ENCODE results near the gene TPD52L1.
A peak's percentile ranks its signal among the peaks of the same experiment; 100 is the strongest.

Gene TPD52L1

DNA sequence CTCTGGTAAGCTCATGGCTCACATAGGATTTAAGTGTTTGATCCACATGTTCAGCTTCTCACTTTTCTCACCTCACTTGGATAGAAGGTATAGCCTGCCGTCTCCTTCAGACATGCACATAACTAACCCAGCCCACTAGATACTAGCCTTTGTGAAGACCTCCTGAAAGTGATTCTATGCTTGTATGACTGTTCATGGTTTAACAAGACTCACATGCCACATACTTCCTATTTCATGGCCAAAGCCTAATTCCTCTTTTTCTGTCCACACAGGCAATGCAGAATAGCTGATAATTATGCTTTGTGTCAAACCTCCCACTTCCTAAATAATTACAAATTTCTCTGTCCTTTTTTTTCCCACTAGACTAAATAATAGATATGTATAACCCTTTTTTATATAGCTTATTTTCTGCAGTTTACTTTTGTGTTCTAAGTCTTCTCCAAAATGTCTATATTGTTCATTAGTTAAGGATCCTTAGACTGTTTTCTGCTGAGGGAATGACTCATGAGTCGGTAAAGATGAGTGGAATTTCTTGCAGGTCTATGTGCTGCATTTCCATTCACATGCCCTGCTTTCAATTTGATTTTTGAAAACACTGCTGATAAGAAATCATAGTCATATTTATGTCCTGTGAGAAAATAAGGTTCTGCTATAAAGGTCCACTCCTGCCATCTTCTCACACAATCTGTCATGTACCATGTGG lies 105.2 kb downstream of the TPD52L1 start:
- no peak for DNase-seq (ENCODE audit: low read depth)
- no peak overlapping the region for H3K4me3 ChIP-seq (ENCODE audit: low read depth, low read length)
- TF ChIP-seq, protein P1, sequence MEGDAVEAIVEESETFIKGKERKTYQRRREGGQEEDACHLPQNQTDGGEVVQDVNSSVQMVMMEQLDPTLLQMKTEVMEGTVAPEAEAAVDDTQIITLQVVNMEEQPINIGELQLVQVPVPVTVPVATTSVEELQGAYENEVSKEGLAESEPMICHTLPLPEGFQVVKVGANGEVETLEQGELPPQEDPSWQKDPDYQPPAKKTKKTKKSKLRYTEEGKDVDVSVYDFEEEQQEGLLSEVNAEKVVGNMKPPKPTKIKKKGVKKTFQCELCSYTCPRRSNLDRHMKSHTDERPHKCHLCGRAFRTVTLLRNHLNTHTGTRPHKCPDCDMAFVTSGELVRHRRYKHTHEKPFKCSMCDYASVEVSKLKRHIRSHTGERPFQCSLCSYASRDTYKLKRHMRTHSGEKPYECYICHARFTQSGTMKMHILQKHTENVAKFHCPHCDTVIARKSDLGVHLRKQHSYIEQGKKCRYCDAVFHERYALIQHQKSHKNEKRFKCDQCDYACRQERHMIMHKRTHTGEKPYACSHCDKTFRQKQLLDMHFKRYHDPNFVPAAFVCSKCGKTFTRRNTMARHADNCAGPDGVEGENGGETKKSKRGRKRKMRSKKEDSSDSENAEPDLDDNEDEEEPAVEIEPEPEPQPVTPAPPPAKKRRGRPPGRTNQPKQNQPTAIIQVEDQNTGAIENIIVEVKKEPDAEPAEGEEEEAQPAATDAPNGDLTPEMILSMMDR (IDR thresholded peaks at IDR 0.05; ENCODE audit: control insufficient read depth, extremely low read depth, insufficient read depth) = no peak

DNA sequence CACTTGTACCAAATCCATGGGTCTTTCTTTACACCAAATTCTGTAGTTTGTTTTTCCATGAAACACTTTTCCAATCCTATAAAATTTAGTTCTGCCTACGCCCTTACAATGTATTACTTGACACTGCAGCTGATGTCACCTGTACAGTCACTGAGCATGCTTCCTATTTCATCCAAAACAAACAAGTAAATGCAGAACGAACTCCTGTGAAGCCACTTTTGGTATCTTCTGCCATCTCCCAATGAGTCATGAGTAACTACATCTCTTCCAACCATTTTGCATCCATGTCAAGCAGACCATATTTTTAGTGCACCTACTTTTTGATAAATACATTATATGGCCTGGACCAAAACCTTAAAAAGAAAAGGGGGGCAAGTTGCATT lies 105.8 kb downstream of the TPD52L1 start:
- H3K4me3 ChIP-seq (ENCODE audit: low read depth, low read length) = no peak overlapping the region
- TF ChIP-seq, protein P1 (IDR thresholded peaks at IDR 0.05; ENCODE audit: control insufficient read depth, extremely low read depth, insufficient read depth) = no peak
- peak; percentile 93 for DNase-seq (ENCODE audit: low read depth)

DNA sequence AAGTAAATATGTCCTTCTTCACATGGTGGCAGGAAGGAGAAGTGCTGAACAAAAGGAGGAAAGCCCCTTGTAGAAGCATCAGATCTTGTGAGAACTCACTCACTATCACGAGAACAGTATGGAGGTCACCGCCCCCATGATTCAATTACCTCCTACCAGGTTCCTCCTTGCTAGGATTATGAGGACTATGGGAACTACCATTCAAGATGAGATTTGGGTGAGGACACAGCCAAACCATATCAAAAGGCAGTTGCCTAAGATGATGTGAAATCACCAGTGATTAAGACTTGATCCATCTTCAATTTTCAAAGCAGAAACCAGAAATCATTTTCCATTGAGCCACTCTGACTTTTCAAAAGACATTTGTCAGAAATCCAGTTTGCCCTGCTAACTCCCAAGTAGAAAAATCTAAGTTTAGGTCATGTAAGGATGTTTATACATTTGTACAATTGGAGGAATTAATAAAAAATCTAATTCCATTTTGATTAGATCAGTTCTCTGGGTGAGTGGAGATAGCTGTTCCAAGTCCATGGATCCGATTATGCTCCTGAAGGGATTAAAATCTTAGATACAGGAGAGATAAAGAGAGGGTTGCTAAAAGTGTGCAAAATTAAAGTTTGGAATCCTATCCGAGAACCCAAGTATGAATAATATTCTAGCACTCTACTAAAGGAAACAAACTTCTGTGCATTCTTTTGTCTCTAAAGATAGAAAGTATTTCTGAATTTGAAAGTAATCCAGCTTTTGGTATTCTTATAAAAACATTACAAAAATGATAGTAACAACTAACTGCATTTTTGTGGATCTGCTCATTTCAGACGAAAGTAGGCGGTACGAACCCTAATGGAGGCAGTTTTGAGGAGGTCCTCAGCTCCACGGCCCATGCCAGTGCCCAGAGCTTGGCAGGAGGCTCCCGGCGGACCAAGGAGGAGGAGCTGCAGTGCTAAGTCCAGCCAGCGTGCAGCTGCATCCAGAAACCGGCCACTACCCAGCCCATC lies 108.7 kb downstream of the TPD52L1 start:
- TF ChIP-seq, protein P1 (IDR thresholded peaks at IDR 0.05; ENCODE audit: control insufficient read depth, extremely low read depth, insufficient read depth) = no peak
- no peak for DNase-seq (ENCODE audit: low read depth)
- no peak overlapping the region for H3K4me3 ChIP-seq (ENCODE audit: low read depth, low read length)

DNA sequence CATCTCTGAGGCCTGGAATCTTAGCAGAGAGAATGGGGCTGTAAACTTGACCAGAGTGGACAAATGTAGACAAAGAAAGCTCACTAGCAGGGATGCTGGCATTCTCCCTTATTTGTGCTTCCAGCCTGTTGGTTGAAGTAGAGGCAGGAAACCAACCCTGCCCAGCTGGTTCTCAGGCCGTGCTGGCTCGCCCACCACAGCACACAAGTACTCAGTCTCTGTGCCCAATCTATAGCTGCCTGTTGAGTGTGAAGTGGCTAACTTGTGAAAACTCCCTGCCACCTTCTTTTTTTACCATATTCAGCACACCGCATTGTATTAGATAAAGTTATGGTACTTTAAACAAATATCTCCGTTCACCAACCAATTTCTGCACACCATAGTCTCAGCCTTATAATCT lies 110.9 kb downstream of the TPD52L1 start:
- TF ChIP-seq, protein P1 (IDR thresholded peaks at IDR 0.05; ENCODE audit: control insufficient read depth, extremely low read depth, insufficient read depth) = no peak
- H3K4me3 ChIP-seq (ENCODE audit: low read depth, low read length) = no peak overlapping the region
- DNase-seq (ENCODE audit: low read depth) = no peak

DNA sequence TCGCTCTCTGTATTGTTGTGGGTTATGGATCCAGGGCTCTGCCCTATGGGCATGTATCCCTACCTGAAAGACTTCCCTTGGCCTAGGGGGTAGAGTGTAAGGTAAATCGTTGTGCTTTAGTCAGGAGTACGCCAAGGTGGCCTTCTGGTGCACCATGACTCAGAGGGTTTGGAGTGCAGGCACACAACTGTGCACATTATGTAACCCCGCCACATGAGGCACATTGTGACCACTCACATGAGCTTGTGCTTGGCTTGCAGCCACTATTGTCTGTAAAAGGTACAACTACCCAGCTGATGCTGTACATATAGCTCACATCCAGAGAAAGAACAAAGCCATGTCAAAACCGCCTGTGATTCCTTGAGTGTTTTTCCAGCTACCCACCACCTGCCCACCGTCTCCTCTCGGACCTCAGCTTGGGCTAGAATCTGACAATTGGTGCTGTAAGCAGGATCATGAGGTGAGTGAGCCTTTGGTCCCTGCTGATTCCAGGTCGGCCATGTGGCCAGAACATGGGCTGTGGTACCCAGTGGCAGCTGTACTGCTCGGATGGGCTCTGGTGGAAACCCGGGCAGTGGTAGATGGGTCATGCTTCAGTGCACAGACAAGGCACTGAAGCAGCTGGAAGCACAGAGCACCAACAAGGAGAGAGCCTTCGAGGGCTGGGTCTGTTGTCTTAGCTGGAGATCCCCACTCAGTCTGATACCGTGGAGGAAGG lies 114.4 kb downstream of the TPD52L1 start:
- no peak for DNase-seq (ENCODE audit: low read depth)
- no peak overlapping the region for H3K4me3 ChIP-seq (ENCODE audit: low read depth, low read length)
- TF ChIP-seq, protein P1 (IDR thresholded peaks at IDR 0.05; ENCODE audit: control insufficient read depth, extremely low read depth, insufficient read depth) = no peak

DNA sequence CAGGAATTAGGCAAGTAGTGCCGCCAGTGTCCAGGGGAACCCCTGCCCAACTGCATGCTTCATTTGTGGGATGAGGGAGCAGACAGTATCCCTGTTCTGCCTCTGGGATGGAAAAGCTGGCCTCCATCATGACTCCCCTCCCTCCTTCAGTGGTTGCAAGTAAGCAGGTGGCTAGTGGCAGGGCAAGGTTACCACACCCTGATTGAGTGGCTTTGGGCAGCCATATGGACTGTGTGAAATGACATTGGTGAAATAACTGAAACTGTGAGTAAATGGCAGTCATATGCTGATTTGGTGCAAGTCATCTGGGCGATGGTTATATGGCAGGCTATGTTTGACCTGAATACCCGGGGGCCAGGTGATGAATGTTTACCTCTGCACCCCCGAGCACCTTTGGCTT lies 115.2 kb downstream of the TPD52L1 start:
- TF ChIP-seq, protein P1 (IDR thresholded peaks at IDR 0.05; ENCODE audit: control insufficient read depth, extremely low read depth, insufficient read depth) = no peak
- H3K4me3 ChIP-seq (ENCODE audit: low read depth, low read length) = no peak overlapping the region
- DNase-seq (ENCODE audit: low read depth) = no peak
